Head of caudate nucleus (tissue), 42 donors: Measurements from ENCODE around the gene GPC5.
"Not testable (repeated sequence)": the region's sequence is repeated elsewhere in the genome, so short reads cannot be mapped to it uniquely, and the experiment has no call there.

Source experiments
- DNase-seq, 42 donors: peaks; one replicate each; pipeline versions ENCODE4 v3.0.0 to v3.0.0-alpha.2; 2020 to 2021; ENCODE audit warnings: mixed read lengths in 7 of 42
- intact Hi-C: fragments of 100-400 bp; cut with DNase I; formaldehyde crosslinking; loops from one replicate; pipeline ENCODE4 v1.15.0; 2022

Gene GPC5

GRCh38 chr13:91668866-91669495 is 270.6 kb downstream of the GPC5 start:
- intact Hi-C loops: no loop called here
- DNase-seq: no peak

- DNase-seq, intact Hi-C loops: not testable (repeated sequence)
Measured at GRCh38 chr13:91674347-91674746, 275.9 kb downstream of the GPC5 start.

- intact Hi-C loops: no loop called here
- no peak for DNase-seq
Measured at GRCh38 chr13:91684746-91685145, 286.3 kb downstream of the GPC5 start.

- intact Hi-C loops: no loop called here
- no peak for DNase-seq
Measured at GRCh38 chr13:91690944-91691343, 292.5 kb downstream of the GPC5 start.

DNA sequence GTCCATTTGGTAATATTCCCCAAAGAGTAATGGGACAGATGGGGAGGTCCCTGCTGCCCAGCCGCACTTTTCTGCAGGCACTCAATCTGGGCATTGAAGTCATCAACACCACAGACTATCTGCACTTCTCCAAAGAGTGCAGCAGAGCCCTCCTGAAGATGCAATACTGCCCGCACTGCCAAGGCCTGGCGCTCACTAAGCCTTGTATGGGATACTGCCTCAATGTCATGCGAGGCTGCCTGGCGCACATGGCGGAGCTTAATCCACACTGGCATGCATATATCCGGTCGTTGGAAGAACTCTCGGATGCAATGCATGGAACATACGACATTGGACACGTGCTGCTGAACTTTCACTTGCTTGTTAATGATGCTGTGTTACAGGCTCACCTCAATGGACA is 295.0 kb downstream of the GPC5 start:
- intact Hi-C loops: no loop called here
- DNase-seq: no peak

- intact Hi-C loops: no loop called here
Measured at GRCh38 chr13:91698308-91698707, 299.9 kb downstream of the GPC5 start.

DNA sequence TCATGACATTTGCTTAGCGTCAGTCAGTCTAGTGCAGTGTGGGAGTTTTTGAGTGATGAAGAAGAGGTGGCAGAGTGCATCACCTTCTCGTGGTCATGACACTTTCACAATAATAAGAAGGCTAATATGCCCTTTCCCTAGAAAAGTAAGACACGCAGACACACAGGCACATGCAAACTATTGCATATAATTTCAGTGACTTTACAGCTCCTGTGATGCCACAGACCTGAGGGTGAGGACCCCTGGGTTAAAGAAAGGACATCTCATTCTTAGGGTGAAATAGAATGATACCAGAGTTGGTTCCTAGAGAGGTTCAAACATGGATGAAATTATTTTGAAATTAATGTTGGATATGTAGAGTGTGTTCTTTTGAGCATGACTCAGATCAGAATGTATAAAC is 300.3 kb downstream of the GPC5 start:
- intact Hi-C loops: no loop called here
- DNase-seq: peak in 8 of 42 donors; percentile 16 to 55 (median 29)

More at GRCh38 chr13:91698308-91698707, 299.9 kb downstream of the GPC5 start:
- DNase-seq: no peak

DNA sequence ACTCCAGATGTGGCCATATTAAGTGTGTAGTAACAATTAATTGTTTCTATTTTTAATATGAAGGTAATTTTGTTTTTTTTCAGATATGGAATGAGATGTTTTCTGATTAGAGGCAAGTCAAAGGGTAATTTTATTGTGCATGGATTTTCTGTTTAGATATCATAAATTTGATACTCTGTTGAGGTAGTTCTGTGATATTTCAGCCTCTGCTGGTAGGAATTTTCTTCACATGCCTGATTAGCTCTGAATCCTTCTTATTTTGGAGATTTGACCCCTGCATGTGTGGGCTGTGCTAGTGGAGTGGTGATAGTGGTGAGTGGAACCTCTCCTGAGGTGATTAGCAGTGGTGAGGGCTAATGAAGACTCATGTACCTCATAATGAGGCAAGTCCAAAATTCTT is 301.4 kb downstream of the GPC5 start:
- DNase-seq: no peak
- intact Hi-C loops: no loop called here

GRCh38 chr13:91701975-91702374 is 303.6 kb downstream of the GPC5 start:
- intact Hi-C loops: no loop called here
- DNase-seq: no peak

- intact Hi-C loops: no loop called here
Measured at GRCh38 chr13:91702411-91702810, 304.0 kb downstream of the GPC5 start.

GRCh38 chr13:91704398-91704797 is 306.0 kb downstream of the GPC5 start:
- intact Hi-C loops: no loop called here
- DNase-seq: no peak

More at GRCh38 chr13:91702411-91702810, 304.0 kb downstream of the GPC5 start:
- no peak for DNase-seq

DNA sequence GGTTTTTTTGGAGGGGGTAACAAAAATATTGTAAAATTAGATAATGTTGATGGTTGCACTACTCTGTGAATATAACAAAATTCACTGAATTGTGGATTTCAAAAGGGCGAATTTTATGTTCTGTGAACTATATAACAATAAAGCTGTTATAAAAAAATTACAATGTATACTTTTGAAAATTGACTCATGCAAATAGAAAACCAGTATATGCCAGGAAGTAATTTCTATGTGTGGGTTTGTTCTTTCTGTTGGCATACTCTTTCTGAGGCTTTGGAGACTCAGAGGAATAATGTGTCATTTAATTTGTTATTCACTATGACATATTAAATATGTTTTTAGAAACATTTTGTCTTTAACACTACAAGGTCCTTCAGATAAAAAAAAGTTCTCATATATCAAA is 310.1 kb downstream of the GPC5 start:
- no peak for DNase-seq
- intact Hi-C loops: no loop called here

DNA sequence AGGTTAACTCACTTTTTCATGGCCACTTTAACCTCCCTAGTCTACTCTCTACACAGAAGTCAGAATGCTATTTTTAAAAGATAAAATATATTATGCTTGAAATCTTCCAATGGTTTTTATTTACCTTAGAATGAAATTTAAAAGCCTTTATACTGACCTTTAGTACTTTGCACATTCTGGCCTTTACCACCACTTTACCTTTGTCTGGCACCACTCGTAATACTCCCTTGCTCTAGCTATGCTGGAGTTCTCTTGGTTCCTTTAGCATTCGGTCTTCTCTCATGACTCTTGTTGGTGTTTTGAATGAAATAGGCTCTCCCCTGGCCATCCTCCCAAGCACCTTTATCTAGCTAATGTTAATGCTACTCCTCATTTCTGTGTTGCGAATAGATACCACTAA is 310.8 kb downstream of the GPC5 start:
- DNase-seq: no peak
- intact Hi-C loops: no loop called here

- DNase-seq: peak in 17 of 42 donors; percentile 9 to 65 (median 27)
- intact Hi-C loops: no loop called here
Measured at GRCh38 chr13:91710733-91711132, 312.3 kb downstream of the GPC5 start.

- DNase-seq: peak in 28 of 42 donors; percentile 4 to 76 (median 33)
- intact Hi-C loops: no loop called here
Measured at GRCh38 chr13:91714855-91715254, 316.4 kb downstream of the GPC5 start.

DNA sequence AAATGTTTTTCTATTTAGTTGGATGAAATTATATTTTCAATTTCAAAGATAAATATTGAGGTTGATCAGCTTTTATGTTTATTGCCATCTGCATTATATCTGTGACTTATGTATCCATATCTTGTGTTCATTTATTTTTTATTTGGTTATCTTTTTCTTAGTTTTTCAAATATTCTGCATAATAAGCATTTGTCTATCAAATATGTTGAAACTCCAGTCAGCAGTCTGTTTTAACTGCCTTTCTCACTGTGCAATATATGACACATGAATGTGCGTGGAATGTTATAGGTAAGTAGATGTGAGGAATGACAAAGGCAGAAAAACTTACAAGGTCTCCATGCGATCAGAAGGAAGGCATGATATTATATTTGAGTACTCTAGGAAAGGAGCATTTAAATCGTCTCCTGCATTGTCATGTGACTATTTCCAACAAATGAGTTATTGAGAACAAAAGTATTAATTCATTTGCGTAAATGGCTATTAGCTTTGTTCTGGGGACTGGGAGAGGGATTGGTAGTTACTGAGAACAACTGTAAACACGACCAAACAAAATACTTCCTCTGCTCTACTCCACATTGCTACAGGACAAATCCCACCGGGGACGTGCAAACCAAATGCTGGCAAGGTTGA is 318.1 kb downstream of the GPC5 start:
- intact Hi-C loops: no loop called here
- DNase-seq: no peak

DNA sequence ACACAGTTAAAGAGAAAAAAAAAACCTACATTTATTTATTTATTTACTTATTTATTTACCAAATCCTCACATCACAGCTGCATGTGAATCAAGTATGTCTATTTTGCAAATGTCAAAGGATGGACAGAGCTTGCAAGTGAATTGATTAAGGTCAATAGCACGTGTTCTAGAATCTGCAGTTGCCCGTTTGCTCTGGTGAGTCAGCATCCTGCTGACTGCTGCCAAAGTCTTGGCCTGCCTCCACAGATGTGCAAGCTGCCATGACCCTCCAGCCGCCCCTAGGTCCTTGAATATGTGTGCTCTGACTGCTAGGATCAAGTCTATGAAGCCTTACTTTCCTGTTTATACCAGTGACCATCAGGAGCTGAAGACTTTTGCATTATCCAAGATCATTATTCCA is 320.6 kb downstream of the GPC5 start:
- peak in 2 of 42 donors; percentile 18 to 47 for DNase-seq
- intact Hi-C loops: no loop called here

GRCh38 chr13:91721413-91721812 is 323.0 kb downstream of the GPC5 start:
- intact Hi-C loops: loop anchor here (10.0 kb wide), 1 partner anchor 347 kb away; no protein-coding TSS in a partner anchor
- no peak for DNase-seq

GRCh38 chr13:91722267-91722884 is 324.0 kb downstream of the GPC5 start:
- intact Hi-C loops: loop anchor here (10.0 kb wide), 1 partner anchor 348 kb away; no protein-coding TSS in a partner anchor
- DNase-seq: peak in 3 of 42 donors; percentile 13 to 54 (median 25)

DNA sequence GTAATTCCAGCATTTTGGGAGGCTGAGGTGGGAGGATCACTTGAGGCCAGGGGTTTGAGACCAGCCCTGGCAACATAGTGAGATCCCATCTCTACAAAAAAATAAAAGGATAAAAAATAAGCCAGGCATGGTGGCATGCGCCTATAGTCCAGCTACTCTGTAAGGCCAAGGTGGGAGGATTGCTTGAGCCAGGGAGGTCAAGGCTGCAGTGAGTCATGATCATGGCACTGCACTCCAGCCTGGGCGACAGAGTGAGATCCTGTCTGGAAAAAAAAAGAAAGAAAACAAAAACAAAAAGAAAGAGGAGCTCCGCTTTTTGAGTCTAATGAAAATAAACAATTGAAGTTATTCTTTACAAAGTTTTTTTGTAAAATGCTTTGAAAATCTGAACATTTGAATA is 326.2 kb downstream of the GPC5 start:
- intact Hi-C loops: loop anchor here (10.0 kb wide), 1 partner anchor 350 kb away; no protein-coding TSS in a partner anchor
- DNase-seq: no peak
